Mucosa of descending colon (tissue), 3 donors: ENCODE data around the gene LCMT2. TPM values are rescaled to one million over a fixed set of nuclear protein-coding genes. Genes with fewer than 3 reads are reported as not detected.
"Not testable (repeated sequence)": the region's sequence is repeated elsewhere in the genome, so short reads cannot be mapped to it uniquely, and the experiment has no call there.

Experiments
- ATAC-seq: fragments of 200-7000 bp; cut with Tn5 transposase; one replicate; pipeline ENCODE4 v1.9.1; 2020; ENCODE audit warnings: mild to moderate bottlenecking, moderate library complexity
- DNase-seq, 3 donors: peaks; one replicate each; pipeline ENCODE4 v3.0.0-alpha.2; 2020
- H3K36me3 ChIP-seq: fragments of 200-600 bp; one replicate; pipeline ENCODE4 v1.8.0; 2021; ENCODE audit warnings: low read depth, mild to moderate bottlenecking
- H3K4me1 ChIP-seq: fragments of 200-600 bp; one replicate; pipeline ENCODE4 v1.8.0; 2021; ENCODE audit warnings: low read depth, mild to moderate bottlenecking
- H3K4me3 ChIP-seq: fragments of 200-600 bp; one replicate; pipeline ENCODE4 v1.8.0; 2021; ENCODE audit warnings: mild to moderate bottlenecking
- H3K9me3 ChIP-seq: fragments of 200-600 bp; one replicate; pipeline ENCODE4 v1.8.0; 2021; ENCODE audit warnings: mild to moderate bottlenecking
- intact Hi-C, 2 donors: fragments of 100-400 bp; cut with DNase I in 1 of 2; cut with micrococcal nuclease in 1 of 2; formaldehyde crosslinking; loops; one replicate each; pipeline versions ENCODE4 v1.11.0 to v1.11.1; 2022; cut with DNase I, micrococcal nuclease
- total RNA-seq, 3 donors: library from RNA; stranded (reverse); fragmentation: NEBNext Ultra II Directional in 2 of 3; extraction: Animal tissue kit (Norgen Biotek cat#: 25700) in 2 of 3; gene quantifications; one replicate each; pipeline versions ENCODE4 v1.2.1 to v1.2.4, GENCODE V29; 2021 to 2023
- TF ChIP-seq, protein P1 (sequence below): fragments of 200-600 bp; IDR thresholded peaks from one replicate; pipeline ENCODE4 v1.8.0; 2022; ENCODE audit warnings: antibody characterized with exemption, mild to moderate bottlenecking
- donor health status: DM: no; HTN: no; CAD: no; lungs with moderate emphysema.
- donor health status: DM: no; HTN: no; CAD: no.
- donor health status: DM: no; HTN: yes; CAD: no.

Gene LCMT2
- total RNA-seq, 3 donors from 2014 or later: 5.0 to 5.4 (median 5.3) TPM

DNA sequence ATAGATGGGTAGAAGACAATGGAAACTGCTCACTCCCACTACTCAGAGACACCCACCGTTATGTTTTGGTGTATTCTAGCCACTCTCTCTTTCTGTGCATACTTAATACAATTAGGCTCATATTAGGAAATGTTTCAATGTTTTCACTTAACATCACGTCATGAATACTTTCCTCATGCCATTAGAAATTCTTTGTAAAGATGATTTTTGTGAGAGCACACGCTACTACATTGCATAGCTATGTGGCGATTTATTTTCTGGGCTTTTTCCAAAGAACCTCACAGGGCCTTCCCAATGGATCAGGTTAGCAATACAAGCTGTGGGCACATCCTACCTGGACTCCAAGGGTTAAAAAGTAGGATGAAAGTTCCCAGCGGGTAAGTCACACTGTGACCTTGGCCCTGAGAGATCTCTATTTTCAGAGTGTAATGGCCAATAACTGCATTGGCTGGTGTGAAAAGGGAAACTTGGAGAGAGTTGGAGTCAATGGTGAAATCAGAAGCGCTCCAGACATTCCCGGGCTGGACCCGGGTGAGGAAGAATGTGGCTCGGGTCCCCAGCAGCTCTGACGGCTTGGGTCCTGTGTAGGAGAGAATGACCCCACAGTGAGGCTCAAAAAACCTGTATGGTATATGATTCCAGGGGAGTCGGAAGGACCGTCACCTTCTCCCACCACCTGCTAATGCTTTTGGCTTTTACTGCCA is 37.8 kb downstream of the LCMT2 start:
- no peak for ATAC-seq
- no peaks in the 10 kb centered on the region for H3K4me1 ChIP-seq

DNA sequence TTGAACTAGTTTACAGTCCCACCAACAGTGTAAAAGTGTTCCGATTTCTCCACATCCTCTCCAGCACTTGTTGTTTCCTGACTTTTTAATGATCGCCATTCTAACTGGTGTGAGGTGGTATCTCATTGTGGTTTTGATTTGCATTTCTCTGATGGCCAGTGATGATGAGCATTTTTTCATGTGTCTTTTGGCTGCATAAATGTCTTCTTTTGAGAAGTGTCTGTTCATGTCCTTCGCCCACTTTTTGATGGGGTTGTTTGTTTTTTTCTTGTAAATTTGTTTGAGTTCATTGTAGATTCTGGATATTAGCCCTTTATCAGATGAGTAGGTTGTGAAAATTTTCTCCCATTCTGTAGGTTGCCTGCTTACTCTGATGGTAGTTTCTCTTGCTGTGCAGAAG is 40.7 kb downstream of the LCMT2 start:
- not testable (repeated sequence) for H3K36me3 ChIP-seq, ATAC-seq, DNase-seq, H3K4me3 ChIP-seq, H3K9me3 ChIP-seq, H3K4me1 ChIP-seq
- intact Hi-C loops: loop anchor here in 1 of 2 donors (5.0 kb wide), 1 partner anchor 62 kb away; no protein-coding TSS in a partner anchor

More for the DNA sequence above, 37.8 kb downstream of the LCMT2 start:
- TF ChIP-seq, protein P1, sequence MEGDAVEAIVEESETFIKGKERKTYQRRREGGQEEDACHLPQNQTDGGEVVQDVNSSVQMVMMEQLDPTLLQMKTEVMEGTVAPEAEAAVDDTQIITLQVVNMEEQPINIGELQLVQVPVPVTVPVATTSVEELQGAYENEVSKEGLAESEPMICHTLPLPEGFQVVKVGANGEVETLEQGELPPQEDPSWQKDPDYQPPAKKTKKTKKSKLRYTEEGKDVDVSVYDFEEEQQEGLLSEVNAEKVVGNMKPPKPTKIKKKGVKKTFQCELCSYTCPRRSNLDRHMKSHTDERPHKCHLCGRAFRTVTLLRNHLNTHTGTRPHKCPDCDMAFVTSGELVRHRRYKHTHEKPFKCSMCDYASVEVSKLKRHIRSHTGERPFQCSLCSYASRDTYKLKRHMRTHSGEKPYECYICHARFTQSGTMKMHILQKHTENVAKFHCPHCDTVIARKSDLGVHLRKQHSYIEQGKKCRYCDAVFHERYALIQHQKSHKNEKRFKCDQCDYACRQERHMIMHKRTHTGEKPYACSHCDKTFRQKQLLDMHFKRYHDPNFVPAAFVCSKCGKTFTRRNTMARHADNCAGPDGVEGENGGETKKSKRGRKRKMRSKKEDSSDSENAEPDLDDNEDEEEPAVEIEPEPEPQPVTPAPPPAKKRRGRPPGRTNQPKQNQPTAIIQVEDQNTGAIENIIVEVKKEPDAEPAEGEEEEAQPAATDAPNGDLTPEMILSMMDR: no peak
- intact Hi-C loops: loop anchor here in 1 of 2 donors (5.0 kb wide), 1 partner anchor 65 kb away; no protein-coding TSS in a partner anchor
- no peak for DNase-seq
- Histone ChIP-seq H3K36me3 (no peaks in the 10 kb centered on the region), H3K4me3 (no peak overlapping the region), H3K9me3 (no peaks in the 10 kb centered on the region)

DNA sequence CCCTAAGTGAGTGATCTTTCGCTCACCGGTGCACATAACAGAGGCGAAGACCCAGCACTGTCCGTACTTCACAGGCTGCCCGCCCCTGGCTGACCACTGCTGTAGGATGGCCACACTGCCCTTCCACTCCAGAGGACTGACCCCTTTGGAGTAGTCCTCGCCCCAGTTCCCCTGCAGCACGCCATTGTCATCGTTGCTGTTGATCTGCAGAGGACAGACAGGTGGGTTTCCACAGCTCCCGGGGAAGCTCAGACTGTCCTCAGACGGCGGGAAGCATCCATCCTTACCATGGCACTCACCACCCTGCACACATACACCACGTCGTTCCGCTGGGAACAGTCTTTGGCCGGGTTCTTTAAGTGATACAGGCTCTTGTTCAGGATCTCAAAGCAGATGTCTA is 43.1 kb downstream of the LCMT2 start:
- no peak overlapping the region for H3K4me3 ChIP-seq
- intact Hi-C loops: no loop called here
- no peaks in the 10 kb centered on the region for H3K4me1 ChIP-seq
- DNase-seq (no peak), ATAC-seq (no peak)
- TF ChIP-seq, protein P1: no peak
- H3K36me3 ChIP-seq: no peaks in the 10 kb centered on the region
- no peaks in the 10 kb centered on the region for H3K9me3 ChIP-seq

DNA sequence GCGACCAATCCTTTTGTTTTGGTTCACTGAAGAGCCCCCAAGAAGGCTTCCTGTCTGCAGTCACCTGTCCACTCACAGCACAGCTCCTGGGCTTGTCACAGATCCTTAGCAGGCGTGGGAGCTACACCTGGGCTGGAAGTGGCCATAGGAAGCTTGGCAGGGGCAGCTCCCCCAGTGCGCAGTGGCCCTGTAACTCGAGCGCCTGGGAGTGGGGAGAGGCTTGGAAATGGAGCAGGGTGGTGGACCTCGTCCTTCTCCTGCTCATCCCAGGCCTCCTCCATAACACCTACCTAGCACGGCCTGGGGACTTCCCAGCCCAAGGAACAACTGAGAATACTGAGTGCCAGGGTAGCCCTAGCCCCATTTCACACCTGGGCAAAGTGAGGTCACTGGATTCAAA is 44.3 kb downstream of the LCMT2 start:
- no peaks in the 10 kb centered on the region for H3K36me3 ChIP-seq
- H3K4me3 ChIP-seq: no peak overlapping the region
- ATAC-seq (peak; percentile 13), DNase-seq (no peak)
- H3K9me3 ChIP-seq: no peaks in the 10 kb centered on the region
- TF ChIP-seq, protein P1: no peak
- no peaks in the 10 kb centered on the region for H3K4me1 ChIP-seq
- intact Hi-C loops: no loop called here

DNA sequence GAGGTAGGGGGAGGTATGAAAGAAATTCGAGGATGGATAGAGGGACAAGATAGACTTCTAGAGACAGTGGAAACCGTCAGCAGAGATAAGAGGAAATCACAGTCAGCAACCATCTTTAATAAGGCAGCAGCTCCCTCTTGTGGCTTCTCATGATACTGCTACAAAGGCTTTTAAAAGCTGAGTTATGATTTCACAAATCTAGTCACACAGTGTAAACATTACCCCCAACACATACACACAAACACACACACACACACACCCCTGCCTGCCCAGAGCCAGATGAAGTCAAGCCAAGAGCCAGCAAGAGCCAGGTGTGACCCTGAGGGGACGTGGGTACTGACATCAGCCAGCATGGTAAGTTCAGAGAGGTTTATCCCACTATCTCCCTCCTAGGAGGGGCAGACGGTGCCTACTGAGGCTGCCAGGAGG is 44.8 kb downstream of the LCMT2 start:
- intact Hi-C loops: loop anchor here in 1 of 2 donors (1.0 kb wide), 1 partner anchor 60 kb away; no protein-coding TSS in a partner anchor
- H3K4me1 ChIP-seq: no peaks in the 10 kb centered on the region
- TF ChIP-seq, protein P1: peak; percentile 47
- ATAC-seq (peak; percentile 90), DNase-seq (peak in 1 of 3 donors; percentile 81)
- no peaks in the 10 kb centered on the region for H3K9me3 ChIP-seq
- no peaks in the 10 kb centered on the region for H3K36me3 ChIP-seq
- H3K4me3 ChIP-seq: no peak overlapping the region

DNA sequence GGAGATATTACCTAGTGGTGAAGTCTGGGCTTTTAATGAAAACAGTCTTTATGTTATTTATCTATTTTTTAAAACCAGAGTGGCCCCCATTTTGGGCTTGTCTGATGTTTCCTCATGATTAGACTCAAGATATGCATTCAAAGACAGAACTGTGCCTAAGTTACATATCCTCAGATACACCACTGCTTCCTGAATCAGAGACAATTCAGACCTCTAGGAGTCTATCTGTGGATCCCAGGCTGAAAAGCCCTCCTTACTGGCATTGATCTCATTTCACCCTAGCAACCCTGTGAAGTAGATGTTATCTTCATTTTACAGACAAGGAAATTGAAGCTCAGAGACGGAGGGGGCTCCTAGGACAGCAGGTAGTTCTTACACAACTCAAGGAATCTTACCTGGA is 46.8 kb downstream of the LCMT2 start:
- DNase-seq: no peak
- Histone ChIP-seq H3K4me1 (no peaks in the 10 kb centered on the region), H3K4me3 (no peak overlapping the region), H3K36me3 (no peaks in the 10 kb centered on the region), H3K9me3 (no peaks in the 10 kb centered on the region)
- ATAC-seq: no peak
- intact Hi-C loops: no loop called here
- TF ChIP-seq, protein P1: no peak
